GM18526 (cell line): ENCODE results near the gene LGI4.

ENCODE experiments used
- POLR2A ChIP-seq: IDR thresholded peaks from 3 replicates; pipeline ENCODE4 v1.6.1; 2011; ENCODE audit not compliant: insufficient read length; ENCODE audit errors: extremely low read depth

Gene LGI4

GRCh38 chr19:35166100-35167063 is 31.5 kb upstream of the LGI4 start:
- TF ChIP-seq POLR2A = no peak

- TF ChIP-seq POLR2A = no peak
These were observed 30.6 kb upstream of the LGI4 start for GRCh38 chr19:35165200-35166058.

GRCh38 chr19:35164418-35164817 is 29.6 kb upstream of the LGI4 start:
- no peak for TF ChIP-seq POLR2A

GRCh38 chr19:35162471-35163326 is 27.8 kb upstream of the LGI4 start:
- no peak for TF ChIP-seq POLR2A

DNA sequence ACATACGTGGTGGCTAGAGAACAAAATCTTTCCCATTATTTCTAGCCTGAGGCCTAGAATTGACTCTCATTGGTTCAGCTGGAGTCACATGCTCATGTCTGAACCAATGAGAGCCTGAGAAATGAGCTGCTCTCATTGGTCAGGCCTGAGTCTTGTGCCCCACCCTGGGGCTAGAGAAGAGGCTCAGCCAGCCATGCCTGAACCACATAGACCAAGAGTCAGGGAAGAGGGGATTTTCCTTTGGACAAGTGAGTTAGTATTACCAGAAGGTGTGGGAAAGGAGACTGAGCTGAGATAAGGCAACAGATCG is 26.5 kb upstream of the LGI4 start:
- no peak for TF ChIP-seq POLR2A

DNA sequence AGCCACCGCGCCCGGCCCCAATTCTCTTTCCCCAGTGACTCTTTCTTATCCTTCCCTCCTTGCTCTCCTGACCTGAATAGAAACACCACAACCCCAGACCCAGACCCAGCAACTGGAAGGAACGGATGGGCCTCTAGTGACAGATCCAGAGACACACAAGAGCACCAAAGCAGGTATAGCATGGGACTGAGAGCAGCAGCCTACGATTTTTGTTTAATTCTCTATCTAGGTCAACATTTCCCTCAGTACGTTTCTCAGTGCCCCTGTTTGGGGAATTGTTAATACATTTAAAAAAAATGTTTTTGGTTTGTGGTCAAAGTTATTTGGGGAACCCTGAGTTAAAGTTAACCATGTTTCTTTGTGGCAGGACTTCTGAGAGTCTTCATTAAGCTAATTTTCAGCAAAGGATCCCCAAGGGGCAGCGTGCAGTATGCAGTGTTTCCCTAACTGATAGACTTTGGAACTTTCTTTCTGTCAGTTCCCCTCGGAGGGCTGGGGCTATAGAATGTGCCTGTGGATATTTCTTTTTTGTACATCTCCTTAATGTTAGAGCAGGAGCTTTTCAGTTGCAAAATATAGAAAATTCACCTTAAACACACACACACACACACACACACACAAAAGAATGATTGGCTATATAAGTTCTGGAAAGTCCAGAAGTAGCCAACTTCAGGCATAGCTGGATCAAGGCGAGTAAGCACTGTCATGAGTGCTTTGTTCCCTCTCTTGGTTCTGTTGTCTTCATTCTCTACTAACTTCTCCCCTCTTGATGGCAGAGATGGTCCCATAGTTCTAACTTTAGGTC is 26.0 kb upstream of the LGI4 start:
- TF ChIP-seq POLR2A = no peak

DNA sequence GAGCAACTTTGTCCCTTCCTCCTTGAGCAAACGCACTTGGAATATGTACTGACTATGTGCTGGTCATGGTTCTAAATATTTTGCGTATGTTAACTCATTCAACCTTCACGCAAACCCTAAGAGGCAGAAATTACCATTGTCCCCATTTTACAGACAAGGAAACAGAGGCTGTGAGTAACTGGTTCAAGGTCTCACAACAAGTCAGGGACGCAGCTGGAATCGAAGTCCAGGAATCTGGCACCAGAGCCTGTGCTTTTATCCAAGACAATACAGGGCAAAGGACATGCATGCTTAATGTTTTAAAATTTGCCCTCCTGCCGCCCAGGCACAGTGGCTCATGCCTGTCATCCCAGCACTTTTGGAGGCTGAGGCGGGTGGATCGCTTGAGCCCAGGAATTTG is 24.7 kb upstream of the LGI4 start:
- TF ChIP-seq POLR2A = no peak

GRCh38 chr19:35157431-35157830 is 22.6 kb upstream of the LGI4 start:
- TF ChIP-seq POLR2A = no peak

DNA sequence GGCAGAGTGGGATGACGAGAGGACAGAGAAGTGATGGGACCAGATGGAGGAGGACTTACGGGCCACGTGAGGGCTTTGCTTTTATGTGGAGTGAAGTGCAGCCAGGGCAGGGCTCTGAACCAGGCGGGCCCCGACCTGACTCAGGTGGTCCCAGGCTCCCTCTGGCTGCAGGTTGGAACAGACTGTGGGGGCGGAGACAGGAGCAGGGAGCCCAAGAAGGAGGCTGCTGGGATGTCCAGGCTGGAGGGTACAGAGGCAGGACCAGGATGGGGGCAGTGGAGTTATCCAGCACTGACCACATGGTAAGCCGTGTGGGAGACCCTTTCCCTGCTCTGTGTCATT is 21.8 kb upstream of the LGI4 start:
- no peak for TF ChIP-seq POLR2A

DNA sequence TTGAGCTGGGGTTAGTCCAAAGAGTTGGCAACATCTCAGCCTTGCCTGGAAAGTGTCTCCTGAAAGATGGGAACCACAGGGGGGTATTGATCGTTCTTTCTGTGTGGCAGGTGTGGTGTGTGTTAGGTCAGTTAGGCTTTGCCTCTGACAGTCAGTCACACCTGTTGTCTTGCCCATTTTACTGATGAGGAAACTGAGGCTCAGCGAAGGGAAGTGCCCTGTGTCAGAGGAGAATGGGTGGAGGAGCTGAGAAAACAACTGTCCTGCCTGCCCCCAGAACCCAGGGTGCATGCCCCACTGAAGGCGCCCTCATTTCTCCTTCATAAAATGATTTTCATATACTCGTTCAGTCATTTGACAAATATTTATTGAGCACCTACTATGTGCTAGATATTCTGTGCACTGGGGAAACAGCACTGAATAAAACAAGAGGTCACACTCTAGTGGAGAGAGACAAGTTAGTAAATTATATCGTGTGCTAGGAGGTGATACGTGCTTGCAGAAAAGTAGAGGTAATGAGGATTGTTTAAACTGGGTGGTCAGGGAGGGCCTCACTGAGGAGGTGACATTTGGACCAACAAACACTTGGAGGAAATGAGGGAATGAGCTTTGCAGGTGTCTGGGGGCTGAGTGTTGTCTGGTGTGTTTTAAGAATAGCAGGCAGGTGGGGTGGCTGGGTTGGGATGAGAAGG is 21.3 kb upstream of the LGI4 start:
- TF ChIP-seq POLR2A = no peak

GRCh38 chr19:35155441-35155840 is 20.6 kb upstream of the LGI4 start:
- no peak for TF ChIP-seq POLR2A

DNA sequence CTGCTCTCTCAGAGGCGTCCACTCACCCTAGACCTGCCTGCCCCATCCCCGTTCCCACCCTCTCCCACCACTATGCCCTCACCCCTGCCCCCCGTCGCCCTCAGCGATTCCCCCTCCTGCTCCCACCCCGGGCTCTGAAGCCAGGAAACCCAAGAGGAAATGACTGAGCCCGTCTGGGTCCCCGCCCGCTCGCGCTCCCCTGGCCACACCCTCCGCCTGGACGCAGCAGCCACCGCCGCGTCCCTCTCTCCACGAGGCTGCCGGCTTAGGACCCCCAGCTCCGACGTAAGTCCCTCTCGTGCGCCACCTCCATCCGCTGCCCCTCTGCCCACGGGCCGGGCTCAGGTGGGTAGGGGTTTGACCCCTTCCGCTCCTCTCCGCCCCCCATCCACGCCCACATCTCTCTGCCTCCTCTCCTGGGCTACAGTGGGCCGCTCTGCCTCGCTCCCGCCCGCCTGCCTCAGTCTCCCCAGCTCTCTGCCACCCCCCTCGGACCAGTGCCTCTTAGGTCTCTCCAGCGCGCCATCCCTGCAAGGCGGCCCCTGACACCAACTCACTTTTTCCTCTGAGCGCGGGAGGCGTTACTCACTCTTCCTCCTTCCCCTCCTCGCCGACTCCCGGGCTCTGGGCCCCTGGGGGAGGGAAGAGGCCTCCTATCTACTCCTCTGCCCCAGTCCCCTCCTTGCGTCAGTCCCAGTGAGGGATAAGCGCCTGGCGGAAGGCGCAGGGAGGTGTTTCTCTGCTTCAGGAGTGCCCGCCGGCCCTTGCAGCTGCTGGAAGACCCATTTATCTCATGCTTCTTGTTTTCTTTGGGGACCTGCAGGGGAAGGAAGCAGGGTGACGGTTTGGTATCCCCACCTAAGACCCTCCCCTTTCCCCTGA is 19.9 kb upstream of the LGI4 start, which contains the start of gene FXYD5:
Gene FXYD5, plus strand, starts transcription at position 211 of the 882 bp plus-strand sequence. CDS start 816 bp downstream, outside the sequence.
- TF ChIP-seq POLR2A = peak; percentile 54

DNA sequence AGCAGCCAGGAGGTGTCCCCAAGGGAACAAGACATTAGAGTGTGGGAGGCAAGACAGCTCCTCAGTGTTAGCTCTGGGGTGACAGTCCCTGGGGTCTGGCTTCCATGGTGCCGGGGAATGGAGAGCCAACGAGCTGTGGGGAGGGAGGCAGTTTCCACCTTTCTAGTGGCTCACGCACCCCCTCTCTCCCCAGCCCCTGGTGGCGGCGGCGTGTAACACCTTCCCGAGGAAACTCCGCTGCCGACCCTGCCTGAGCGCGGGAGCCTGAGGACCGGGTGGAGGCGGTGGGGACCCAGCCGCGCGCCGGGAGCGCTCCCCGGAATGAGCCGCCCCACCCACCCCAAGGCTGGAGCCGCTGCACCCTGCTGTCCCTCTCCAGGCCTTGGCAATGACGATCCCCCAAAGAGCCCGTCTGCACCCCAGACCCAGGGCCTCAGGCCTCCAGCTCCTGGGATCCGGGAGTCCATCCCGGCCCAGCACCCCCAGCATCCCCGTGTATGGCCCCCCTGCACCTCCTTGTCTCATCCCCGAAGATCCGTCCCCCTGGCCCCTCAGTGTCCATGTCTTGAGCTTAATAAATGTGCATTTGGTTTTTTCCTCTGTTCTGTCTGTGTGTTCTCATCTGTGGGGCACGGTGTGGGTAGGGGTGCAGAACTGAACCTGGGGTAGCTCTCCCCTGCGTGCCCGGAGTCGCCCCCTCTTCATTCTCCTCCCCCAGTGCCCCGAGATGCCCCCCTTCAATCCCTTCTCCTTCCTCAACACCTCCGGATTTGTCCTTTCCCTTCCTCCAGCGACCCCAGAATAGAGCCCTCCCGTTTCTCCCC is 19.1 kb upstream of the LGI4 start:
- TF ChIP-seq POLR2A = no peak
